RWPE1 (cell line): Measurements from ENCODE around the gene SPATA46.

Experiments used
- CTCF ChIA-PET: fragments of 350-600 bp; sonication (Branson Sonifier 250); formaldehyde crosslinking; extraction: SDS; loops from one replicate; lab custom pipeline; 2021; lab: Yijun Ruan, JAX
- POLR2A ChIA-PET: fragments of 400-600 bp; formaldehyde crosslinking; extraction: SDS; loops from one replicate; lab custom pipeline; 2020; ENCODE audit warnings: antibody characterized with exemption; ENCODE audit not compliant: low non-redundant PET; lab: Yijun Ruan, JAX
- DNase-seq: peaks from one replicate; pipeline ENCODE4 v3.0.0; 2012; ENCODE audit warnings: low spot score
- H3K27ac ChIP-seq: fragments of 450-650 bp; 2 replicates; pipeline ENCODE4 v1.5.1; 2017
- TF ChIP-seq, protein P1 (sequence below): fragments of 450-650 bp; conservative IDR thresholded peaks from 2 replicates; pipeline ENCODE4 v1.5.1; 2017; ENCODE audit warnings: low read depth, mild to moderate bottlenecking

Gene SPATA46

GRCh38 chr1:162336621-162337285, 39.9 kb downstream of the SPATA46 start:
- no peak for DNase-seq
- H3K27ac ChIP-seq = no peak overlapping the region
- ChIA-PET POLR2A (no interaction called here), CTCF (no interaction called here)
- TF ChIP-seq, protein P1, sequence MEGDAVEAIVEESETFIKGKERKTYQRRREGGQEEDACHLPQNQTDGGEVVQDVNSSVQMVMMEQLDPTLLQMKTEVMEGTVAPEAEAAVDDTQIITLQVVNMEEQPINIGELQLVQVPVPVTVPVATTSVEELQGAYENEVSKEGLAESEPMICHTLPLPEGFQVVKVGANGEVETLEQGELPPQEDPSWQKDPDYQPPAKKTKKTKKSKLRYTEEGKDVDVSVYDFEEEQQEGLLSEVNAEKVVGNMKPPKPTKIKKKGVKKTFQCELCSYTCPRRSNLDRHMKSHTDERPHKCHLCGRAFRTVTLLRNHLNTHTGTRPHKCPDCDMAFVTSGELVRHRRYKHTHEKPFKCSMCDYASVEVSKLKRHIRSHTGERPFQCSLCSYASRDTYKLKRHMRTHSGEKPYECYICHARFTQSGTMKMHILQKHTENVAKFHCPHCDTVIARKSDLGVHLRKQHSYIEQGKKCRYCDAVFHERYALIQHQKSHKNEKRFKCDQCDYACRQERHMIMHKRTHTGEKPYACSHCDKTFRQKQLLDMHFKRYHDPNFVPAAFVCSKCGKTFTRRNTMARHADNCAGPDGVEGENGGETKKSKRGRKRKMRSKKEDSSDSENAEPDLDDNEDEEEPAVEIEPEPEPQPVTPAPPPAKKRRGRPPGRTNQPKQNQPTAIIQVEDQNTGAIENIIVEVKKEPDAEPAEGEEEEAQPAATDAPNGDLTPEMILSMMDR = no peak

DNA sequence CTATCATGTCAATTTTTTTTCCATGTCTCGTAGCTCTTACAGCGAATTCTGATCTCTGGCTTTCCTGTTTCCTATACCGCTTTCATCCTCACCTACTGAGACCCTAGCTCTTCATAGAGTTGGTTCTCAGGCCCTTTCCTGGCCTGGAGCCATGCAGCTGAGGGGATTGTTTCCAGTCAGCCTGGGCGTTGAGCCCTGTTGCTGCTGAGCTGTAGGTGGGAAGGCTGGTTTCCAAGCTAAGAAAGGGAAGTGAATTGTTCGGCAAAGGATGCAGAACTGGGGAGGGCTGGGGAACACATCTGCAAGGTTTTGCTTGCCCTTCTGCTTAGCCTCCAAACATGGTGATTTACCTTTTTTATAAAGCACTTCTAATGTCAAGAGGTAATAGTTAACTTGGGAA, 41.5 kb downstream of the SPATA46 start:
- DNase-seq = no peak
- ChIA-PET POLR2A (no interaction called here), CTCF (no interaction called here)
- TF ChIP-seq, protein P1 = no peak
- no peak overlapping the region for H3K27ac ChIP-seq

GRCh38 chr1:162333991-162334390, 42.7 kb downstream of the SPATA46 start:
- no peak overlapping the region for H3K27ac ChIP-seq
- no peak for DNase-seq
- CTCF ChIA-PET = no interaction called here
- TF ChIP-seq, protein P1 = no peak
- POLR2A ChIA-PET = no interaction called here

DNA sequence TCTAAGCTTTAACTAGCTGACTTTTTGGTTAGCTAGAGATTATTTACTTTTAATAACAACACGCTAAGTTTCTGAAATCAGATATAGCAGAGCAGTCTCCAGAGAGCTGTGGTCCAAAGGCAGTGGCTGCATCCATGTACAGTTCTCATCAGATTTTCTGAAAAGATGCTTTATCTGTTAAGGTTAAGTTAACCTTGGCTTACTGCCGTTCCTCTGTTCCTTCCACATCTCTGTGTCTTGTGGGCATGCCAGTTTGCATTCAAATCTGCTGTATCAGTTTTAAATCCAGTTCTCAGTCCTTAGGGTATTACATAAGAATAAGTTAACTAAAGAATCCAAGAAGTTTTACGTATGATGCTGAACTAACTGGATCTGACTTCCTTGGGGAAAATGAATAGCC, 46.8 kb downstream of the SPATA46 start:
- POLR2A ChIA-PET = no interaction called here

GRCh38 chr1:162328512-162328911, 48.1 kb downstream of the SPATA46 start:
- no peak overlapping the region for H3K27ac ChIP-seq
- TF ChIP-seq, protein P1 = no peak
- POLR2A ChIA-PET = no interaction called here
- CTCF ChIA-PET = no interaction called here
- DNase-seq = no peak

More for the DNA sequence above, 46.8 kb downstream of the SPATA46 start:
- DNase-seq = no peak
- TF ChIP-seq, protein P1 = no peak
- CTCF ChIA-PET = interaction anchor here (0.6 kb wide), 1 partner anchor 439 kb away, joined by 4 read pairs; no protein-coding TSS in a partner anchor
- H3K27ac ChIP-seq = no peak overlapping the region

DNA sequence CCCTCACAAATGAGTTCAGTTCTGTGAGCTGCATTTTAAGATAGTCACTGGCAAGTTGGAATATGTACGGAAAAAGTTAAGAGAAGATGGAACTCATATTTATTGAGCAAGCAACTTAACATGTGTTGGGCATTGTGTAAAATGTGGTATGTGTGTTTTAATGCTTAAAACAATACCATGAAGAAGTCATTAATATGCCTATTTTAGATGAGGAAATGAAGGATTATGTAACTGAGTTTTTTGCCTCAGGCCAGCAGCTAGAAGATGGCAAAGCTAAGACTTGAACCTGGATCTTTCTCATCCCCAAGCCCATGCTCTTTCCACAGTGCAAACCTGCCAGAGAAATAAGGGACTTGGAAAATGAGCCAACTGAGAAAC, 48.9 kb downstream of the SPATA46 start:
- ChIA-PET POLR2A (no interaction called here), CTCF (interaction anchor here (0.7 kb wide), 1 partner anchor 21 kb away, joined by 3 read pairs; no protein-coding TSS in a partner anchor)
- DNase-seq = no peak
- H3K27ac ChIP-seq = no peak overlapping the region
- TF ChIP-seq, protein P1 = no peak
